Cardiac ventricle fibroblast (primary cell): ENCODE measurements around the gene FBXO7. TPM values are rescaled to one million over a fixed set of nuclear protein-coding genes. Genes with fewer than 3 reads are reported as not detected.

ENCODE experiments used
- total RNA-seq: library from RNA; depleted of rRNA; stranded (reverse); fragments of >200 nt; gene quantifications from 2 replicates; pipeline ENCODE4 v1.2.3, GENCODE V29; 2015

FBXO7 gene
- 52.2 and 54.6 TPM in 2 replicates for total RNA-seq

DNA sequence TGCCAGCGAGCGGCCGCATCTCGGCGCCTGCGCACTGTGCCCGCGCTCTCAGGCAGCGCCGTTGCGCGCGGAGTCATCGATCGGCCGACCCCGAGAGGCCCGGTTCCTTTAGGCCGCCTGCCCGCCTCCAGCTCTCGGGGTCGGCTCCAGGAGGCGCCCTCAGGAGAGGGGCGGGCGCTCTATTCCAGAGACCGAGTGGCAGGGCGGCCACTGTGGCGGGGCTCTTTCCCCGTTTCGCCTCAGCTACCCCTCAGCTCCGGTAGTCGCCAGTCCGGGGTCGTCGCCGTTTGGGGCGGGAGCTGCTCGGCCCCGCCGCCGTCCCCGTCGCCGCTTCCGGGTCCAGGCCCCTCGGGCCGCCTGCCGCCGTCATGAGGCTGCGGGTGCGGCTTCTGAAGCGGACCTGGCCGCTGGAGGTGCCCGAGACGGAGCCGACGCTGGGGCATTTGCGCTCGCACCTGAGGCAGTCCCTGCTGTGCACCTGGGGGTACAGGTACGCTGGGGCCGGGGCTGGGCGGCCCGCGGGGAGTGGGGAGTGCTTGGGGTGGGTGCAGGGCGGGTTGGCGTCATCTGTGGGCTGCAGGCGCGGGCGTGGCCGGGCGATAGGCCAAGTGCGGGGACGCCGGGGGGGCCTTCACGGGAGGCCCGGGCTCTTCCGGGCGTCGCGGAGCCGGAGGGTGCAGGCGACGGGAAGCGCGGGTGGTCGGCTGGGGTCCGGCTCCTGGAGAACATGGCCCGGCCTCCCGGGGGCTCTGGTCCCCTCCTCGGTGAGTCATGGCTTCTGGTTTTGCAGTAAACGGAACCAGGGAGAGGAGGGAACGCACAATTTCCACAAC is at the start of gene FBXO7:
Gene FBXO7, plus strand, starts transcription at position 177 of the 833 bp plus-strand sequence. Its CDS starts 192 bp downstream, at position 369.

Other genes starting within 250 kb of the FBXO7 start
- not detected in 2 replicates for gene SLC5A4, start 219.5 kb upstream of the FBXO7 start, total RNA-seq
- not detected in 2 replicates for gene RFPL3, start 116.9 kb upstream of the FBXO7 start, total RNA-seq
- 56.3 and 65.0 TPM in 2 replicates for gene RTCB, start 62.6 kb upstream of the FBXO7 start, total RNA-seq
- gene BPIFC, start 10.4 kb upstream of the FBXO7 start, total RNA-seq: not detected in 2 replicates